A673 (cell line): ENCODE data around the gene SLC24A4. TPM values are rescaled to one million over a fixed set of nuclear protein-coding genes. Genes with fewer than 3 reads are reported as not detected.

Source experiments
- BruUV-seq: library from RNA; stranded (reverse); fragments of 400-500 nt; replicated peaks from 2 replicates; lab custom pipeline; 2021; lab: Mats Ljungman, UMichigan
- CTCF ChIA-PET: fragments of 300-600 bp; sonication (Branson Sonifier 250); formaldehyde crosslinking; loops from one replicate; lab custom pipeline; 2022; ENCODE audit warnings: antibody characterized with exemption; lab: Charles Lee
- POLR2A ChIA-PET: fragments of 300-600 bp; sonication (Branson Sonifier 250); formaldehyde crosslinking; loops from one replicate; lab custom pipeline; 2022; ENCODE audit warnings: antibody characterized with exemption; ENCODE audit not compliant: low non-redundant PET; lab: Charles Lee
- DNase-seq: peaks from one replicate; pipeline ENCODE4 v3.0.0-alpha.2; 2015; ENCODE audit warnings: low spot score
- H3K27ac ChIP-seq: fragments of 200-600 bp; sonication (generic); 2 replicates; pipeline ENCODE4 v1.5.1; 2016; ENCODE audit warnings: mixed run types, low read depth, mild to moderate bottlenecking, mixed read lengths, antibody characterized with exemption, low read length; ENCODE audit not compliant: poor library complexity, severe bottlenecking
- H3K27me3 ChIP-seq: fragments of 200-600 bp; sonication (generic); replicated peaks from 2 replicates; pipeline ENCODE4 v1.6.1; 2017; ENCODE audit warnings: mixed run types, low read depth, mild to moderate bottlenecking, mixed read lengths, antibody characterized with exemption, low read length; ENCODE audit not compliant: insufficient read depth, poor library complexity
- H3K36me3 ChIP-seq: fragments of 200-600 bp; sonication (generic); 2 replicates; pipeline ENCODE4 v1.6.1; 2016; ENCODE audit warnings: mixed run types, mild to moderate bottlenecking, mixed read lengths, antibody characterized with exemption, low read length; ENCODE audit not compliant: insufficient read depth, poor library complexity, severe bottlenecking
- H3K4me1 ChIP-seq: fragments of 200-600 bp; sonication (generic); 2 replicates; pipeline ENCODE4 v1.6.1; 2017; ENCODE audit warnings: mixed run types, mild to moderate bottlenecking, mixed read lengths, antibody characterized with exemption, low read length; ENCODE audit not compliant: insufficient read depth, poor library complexity, severe bottlenecking
- H3K4me3 ChIP-seq: fragments of 200-600 bp; sonication (generic); 2 replicates; pipeline ENCODE4 v1.5.1; 2016; ENCODE audit warnings: low read depth, mixed run types, mild to moderate bottlenecking, mixed read lengths, low read length; ENCODE audit not compliant: poor library complexity, severe bottlenecking
- H3K9me3 ChIP-seq: fragments of 200-600 bp; sonication (generic); 2 replicates; pipeline ENCODE4 v1.6.1; 2016; ENCODE audit warnings: mixed run types, low read depth, mild to moderate bottlenecking, mixed read lengths, antibody characterized with exemption, low read length; ENCODE audit not compliant: poor library complexity, severe bottlenecking
- EZH2 ChIP-seq: fragments of 200-600 bp; sonication (generic); IDR thresholded peaks from 2 replicates; pipeline ENCODE4 v1.6.1; 2017; ENCODE audit warnings: borderline replicate concordance, low read depth, mild to moderate bottlenecking, mixed read lengths, antibody characterized with exemption, low read length; ENCODE audit not compliant: poor library complexity, severe bottlenecking
- intact Hi-C: fragments of 100-400 bp; cut with micrococcal nuclease; formaldehyde crosslinking; loops from one replicate; pipeline ENCODE4 v1.10.0; 2022; ENCODE audit not compliant: unreplicated experiment
- total RNA-seq: library from RNA; stranded (reverse); gene quantifications from 2 replicates; pipeline ENCODE4 v1.2.3, GENCODE V29; 2021
- TF ChIP-seq, protein P1 (sequence below): fragments of 300-800, 200-600 bp; sonication (generic); conservative IDR thresholded peaks from 2 replicates; pipeline ENCODE4 v1.5.1; 2017; ENCODE audit warnings: low read depth, mild to moderate bottlenecking, antibody characterized with exemption, low read length, moderate library complexity, mixed read lengths

SLC24A4 gene
- total RNA-seq, 1 experiment from 2014 or later: 0.15 TPM

DNA sequence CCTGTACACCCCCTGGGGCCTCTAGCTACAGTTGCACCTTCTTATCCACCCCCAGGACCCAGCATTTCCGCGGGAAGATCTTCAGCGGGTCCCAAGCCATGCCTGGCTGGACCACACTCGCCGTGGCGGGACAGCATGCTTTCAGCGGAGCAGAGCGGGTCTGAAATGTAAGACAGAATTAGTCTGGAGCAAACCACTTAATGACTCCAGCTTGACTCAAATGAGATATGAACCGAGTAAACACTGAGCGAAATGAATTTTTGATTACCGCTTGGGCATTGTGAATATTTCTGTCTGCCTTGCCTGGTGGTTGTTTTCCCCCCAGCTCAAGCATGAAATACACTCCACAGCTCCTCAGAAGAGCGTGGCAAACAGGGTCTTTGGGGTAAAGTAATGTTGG, 60.8 kb downstream of the SLC24A4 start:
- ChIA-PET POLR2A (no interaction called here), CTCF (no interaction called here)
- H3K9me3 ChIP-seq: no peaks in the 10 kb centered on the region
- no peak overlapping the region for H3K4me3 ChIP-seq
- H3K4me1 ChIP-seq: no peaks in the 10 kb centered on the region
- peaks cover 4% of the 10 kb centered on the region for H3K27me3 ChIP-seq
- no peak for TF ChIP-seq EZH2
- TF ChIP-seq, protein P1, sequence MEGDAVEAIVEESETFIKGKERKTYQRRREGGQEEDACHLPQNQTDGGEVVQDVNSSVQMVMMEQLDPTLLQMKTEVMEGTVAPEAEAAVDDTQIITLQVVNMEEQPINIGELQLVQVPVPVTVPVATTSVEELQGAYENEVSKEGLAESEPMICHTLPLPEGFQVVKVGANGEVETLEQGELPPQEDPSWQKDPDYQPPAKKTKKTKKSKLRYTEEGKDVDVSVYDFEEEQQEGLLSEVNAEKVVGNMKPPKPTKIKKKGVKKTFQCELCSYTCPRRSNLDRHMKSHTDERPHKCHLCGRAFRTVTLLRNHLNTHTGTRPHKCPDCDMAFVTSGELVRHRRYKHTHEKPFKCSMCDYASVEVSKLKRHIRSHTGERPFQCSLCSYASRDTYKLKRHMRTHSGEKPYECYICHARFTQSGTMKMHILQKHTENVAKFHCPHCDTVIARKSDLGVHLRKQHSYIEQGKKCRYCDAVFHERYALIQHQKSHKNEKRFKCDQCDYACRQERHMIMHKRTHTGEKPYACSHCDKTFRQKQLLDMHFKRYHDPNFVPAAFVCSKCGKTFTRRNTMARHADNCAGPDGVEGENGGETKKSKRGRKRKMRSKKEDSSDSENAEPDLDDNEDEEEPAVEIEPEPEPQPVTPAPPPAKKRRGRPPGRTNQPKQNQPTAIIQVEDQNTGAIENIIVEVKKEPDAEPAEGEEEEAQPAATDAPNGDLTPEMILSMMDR: no peak
- intact Hi-C loops: no loop called here
- no peaks in the 10 kb centered on the region for H3K36me3 ChIP-seq
- no peak overlapping the region for H3K27ac ChIP-seq
- no peak for DNase-seq
- BruUV-seq: no TSS peak

DNA sequence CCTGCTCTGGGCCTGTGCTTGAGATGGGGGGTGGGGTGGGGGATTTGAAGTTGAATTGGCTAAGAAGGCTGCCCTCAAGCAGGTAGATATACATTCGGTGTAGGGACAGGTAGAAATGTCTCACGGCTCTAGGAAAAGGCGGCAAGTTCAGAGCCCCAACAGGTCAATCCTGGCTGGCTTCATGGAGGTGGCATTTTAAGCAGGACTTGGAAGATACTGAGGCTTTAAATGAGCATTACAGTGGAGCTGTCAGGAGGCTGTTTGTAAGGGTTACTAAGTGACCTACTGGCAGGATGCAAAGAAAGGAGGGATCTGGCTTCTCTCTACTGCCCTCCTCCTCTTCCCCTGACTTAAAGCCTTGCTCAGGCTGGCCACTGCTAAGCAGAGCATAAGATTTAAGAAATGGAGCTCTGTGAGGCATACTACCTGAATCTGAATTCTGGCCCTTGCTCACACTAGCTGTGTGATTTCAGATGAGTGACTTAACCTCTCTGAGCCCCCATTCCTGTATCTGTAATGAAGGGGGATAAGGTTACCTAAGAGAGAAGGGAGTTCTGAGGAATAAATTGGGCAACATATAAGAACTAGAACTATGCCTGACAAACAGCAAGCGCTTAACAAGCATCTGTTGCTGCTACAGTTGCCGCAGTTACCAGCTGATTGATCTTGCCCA, 61.6 kb downstream of the SLC24A4 start:
- no peak for TF ChIP-seq EZH2
- TF ChIP-seq, protein P1: no peak
- no peak for DNase-seq
- Histone ChIP-seq H3K27ac (no peak overlapping the region), H3K9me3 (no peaks in the 10 kb centered on the region), H3K4me1 (no peaks in the 10 kb centered on the region), H3K27me3 (peaks cover 4% of the 10 kb centered on the region), H3K36me3 (no peaks in the 10 kb centered on the region), H3K4me3 (no peak overlapping the region)
- intact Hi-C loops: no loop called here
- POLR2A ChIA-PET: no interaction called here
- BruUV-seq: no TSS peak
- CTCF ChIA-PET: no interaction called here

DNA sequence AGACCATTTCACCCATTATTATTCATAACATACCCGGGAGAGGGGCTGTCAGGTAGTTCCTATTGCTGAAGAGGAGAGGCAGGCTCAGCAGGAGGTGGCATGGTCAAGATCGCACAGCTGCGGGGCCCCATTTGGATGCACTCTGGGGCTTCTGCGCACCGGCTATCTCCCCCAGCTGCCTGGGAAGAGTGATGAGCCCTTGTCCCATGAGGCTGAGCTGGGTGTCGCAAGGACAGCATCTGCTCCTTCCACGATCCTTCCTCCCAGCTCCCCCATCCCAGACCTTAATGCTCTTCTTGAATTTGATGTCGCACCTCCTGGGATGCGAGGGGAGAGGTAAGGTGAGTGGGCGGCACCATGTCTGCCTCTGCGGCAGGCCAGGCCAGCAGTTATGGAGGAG, 62.6 kb downstream of the SLC24A4 start:
- H3K4me1 ChIP-seq: no peaks in the 10 kb centered on the region
- CTCF ChIA-PET: no interaction called here

More for the DNA sequence above, 62.6 kb downstream of the SLC24A4 start:
- Histone ChIP-seq H3K4me3 (no peak overlapping the region), H3K27me3 (peaks cover 4% of the 10 kb centered on the region), H3K27ac (no peak overlapping the region), H3K36me3 (no peaks in the 10 kb centered on the region), H3K9me3 (no peaks in the 10 kb centered on the region)
- TF ChIP-seq, protein P1: no peak
- no peak for TF ChIP-seq EZH2
- no TSS peak for BruUV-seq
- POLR2A ChIA-PET: no interaction called here
- DNase-seq: no peak
- intact Hi-C loops: no loop called here
